GM18498 (cell line): Measurements from ENCODE around the gene VSTM2L.

Experiments used
- ATAC-seq: cut with Tn5 transposase; IDR thresholded peaks from one replicate; pipeline ENCODE4 v1.9.1; 2021; ENCODE audit warnings: mild to moderate bottlenecking, moderate library complexity; ENCODE audit not compliant: unreplicated experiment

VSTM2L gene

DNA sequence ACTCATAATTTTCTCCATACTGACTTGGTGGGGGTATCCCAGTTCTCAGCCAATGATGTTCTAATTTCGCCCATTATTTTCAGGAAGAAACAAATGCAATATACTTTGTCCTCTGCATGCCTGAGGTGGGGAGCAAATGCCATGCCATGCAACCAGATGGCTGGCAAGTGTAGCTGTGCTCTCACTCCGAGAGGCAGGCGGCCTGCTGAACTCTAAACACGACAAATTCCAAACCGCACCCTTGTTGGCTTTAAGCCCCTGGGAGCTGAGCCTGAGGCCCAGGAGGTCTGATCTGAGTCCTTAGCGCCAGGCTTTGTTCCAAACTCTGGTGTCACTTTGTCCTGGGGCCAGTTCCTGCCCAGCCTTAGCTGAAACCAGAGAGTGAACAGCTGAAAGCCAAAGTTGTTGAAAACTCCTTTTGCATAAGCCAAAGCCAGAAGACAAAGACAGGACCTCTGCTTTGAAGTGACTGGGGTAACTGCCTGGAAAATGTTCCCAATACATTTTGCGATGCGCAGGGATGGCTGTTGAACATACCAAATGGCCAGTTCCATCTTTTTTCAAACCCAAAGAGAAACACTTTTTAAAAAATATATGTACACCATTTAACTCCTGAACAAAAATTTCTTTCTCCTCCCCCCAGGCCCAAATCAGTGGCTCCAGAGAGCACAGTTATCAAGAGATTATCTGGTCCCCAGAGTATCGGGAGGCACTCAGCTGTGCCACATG lies 84.1 kb downstream of the VSTM2L start:
- no peak for ATAC-seq

DNA sequence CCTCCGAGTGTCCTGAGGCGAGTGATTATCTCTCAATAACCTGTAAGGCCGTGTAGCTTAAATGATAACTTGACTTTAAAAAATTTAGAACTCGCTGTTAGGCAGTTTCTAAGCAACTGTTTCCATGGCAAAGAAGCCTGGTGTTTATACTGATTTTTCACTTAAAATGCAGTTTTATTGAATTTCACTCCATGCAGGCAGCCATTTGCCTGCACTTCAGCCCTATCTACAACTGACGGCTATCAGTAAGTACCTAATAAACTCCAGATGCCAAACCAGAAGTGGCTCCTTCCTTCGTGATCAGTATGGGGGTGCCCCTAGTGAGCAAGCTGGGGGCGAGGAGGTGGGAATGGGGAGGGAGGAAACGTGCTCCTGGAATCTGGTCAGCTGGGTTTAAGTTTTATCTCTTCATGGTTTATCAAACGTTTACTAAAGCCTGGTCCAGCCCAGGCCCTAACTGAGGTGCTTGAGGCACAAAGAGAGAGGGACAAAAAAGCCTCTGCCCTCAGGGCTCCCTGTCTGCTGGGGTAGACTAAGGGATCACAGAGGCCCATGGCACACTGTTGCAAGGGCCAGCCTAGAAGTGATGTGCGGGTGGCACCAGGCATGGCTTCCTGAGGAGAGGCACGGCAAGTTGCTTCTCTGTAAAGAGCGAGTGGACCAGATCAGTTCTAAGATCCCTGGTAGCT lies 84.8 kb downstream of the VSTM2L start:
- ATAC-seq: no peak

DNA sequence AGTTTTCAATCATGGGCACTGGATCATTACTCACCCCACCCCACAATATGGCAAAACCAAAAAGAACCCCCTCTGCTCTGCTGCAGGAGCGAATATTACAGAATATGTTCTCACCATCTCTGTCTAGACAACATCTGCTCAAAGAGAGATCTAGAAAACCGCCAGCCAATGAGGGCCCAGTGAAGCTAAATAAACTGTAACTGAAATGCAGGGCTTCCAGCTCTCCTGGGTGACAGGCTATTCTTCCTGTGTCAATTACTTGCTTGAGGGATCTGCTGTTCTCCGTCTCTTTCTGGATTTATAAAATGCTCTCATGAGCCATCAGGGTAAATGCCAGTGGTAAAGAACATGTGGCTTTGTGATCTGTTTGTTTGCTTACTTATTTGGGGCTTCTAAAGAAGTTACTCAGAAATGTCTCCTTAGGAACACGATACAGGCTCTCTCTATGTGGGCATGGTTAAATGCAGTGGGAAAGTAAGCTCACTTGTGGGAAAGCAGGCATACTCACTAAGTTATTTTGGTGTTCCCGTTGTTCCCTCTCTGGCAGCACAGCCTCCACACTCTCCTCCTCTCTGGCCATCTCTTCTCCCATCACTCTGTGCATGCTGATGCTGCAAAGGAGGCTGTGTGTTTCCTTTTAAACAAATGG lies 85.5 kb downstream of the VSTM2L start:
- ATAC-seq: no peak

DNA sequence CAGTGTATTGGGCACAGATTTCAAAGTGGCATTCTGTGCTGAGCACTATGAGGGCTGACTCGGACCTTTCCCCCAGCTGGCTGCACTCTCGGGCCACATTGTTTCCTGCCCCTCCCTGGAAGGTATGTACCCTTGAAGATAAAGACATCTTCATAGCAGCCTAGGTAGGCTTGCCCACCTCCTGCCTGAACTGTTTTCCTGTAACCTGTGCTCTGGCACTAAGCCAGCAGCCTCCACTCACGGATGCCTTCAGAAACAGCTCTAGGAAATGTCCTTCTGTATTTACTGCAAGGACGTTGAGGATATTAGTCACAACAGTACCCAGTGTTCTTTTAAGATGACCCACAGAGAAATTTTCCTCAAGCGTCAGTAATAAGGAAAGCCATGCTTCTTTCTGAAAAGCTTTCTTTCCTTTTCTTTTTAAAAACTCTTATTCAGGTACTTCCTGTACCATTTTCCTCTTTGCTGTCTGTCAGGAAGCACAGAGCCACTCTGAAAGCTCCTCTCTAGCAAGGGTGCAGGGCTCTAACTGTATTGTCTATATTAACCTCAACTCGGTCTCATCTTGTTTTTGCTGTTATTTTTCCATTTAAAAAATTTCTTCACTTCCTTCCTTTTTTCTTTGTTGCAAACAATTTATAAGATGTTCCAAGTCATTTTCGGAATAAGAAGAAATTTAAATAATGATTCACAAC lies 86.8 kb downstream of the VSTM2L start:
- ATAC-seq: no peak

DNA sequence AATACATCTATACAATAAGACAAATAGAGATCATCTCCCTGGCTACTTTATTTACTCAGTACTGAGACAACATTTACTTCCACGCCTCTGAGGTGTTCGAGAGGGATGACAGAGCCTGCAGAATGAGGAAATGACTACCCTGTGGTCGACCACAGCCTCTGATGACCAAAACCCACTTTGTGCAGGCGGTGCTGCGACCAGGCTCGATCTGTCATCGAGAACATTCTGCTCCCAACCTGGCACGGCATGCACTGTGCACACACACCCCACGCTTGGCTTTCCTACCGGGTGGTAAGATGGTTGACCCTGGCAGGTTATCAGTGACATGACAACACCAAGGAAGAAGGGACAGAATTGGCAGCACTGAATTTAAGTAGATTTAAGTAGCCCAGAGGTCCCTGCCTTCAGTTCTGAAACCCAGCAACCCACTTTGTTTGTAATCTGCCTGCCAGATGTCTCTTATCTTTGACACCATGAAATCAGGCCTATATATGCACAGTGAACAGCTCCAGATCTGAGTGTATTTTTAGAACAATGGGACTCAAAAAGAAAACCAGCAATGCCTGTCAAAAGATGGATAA lies 87.7 kb downstream of the VSTM2L start:
- peak; percentile 93 for ATAC-seq

DNA sequence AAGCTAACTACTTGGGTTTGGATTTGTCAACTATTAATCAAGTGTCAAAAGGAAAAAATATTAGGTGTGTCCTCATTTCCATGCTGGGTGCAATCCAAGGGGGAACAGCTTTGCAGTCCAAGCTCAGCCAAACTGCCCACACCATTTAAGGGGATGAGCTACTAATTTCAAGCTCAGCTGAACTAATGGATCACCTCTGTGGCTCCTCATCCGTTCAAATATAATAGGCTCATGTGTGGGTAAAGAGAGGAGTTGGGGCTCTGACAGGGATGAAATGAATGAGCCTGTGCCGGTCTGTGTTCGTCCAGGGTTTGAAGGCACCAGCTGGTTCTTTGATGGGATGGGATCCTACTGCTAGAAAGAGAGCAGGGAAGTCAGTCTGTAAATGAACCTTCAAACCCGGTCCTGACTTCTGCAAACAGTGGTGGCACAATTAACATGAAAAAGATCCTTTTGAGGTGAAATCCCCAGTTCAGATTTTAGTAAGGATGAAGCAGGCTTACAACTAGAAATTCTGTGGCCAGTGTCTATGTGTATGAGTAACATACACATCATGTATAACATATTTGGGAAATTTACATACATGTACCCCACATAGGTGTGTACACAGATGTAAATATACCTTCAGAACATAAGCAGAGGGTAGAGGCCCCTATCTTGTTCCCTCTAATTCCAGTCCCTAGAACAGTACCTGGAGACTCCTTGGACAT lies 88.4 kb downstream of the VSTM2L start:
- no peak for ATAC-seq

DNA sequence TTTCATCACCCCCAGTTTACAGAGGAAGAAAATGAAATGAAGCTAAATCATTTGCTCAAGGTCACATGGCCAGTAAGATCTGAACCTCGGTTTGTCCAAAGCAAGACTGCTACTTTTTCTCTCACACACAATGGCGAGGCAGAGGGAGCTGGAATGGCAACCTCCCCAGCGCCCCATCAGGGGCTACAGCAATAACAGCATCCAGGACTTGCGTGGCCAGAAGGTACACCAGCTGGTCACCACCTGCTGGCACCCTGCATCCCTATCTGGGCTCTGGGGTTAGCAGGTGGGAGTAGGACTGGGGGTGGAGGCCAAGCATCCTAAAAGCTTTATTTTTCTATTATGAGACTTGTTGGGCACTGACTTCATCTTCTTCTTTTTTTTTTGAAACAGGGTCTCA lies 89.0 kb downstream of the VSTM2L start:
- no peak for ATAC-seq

DNA sequence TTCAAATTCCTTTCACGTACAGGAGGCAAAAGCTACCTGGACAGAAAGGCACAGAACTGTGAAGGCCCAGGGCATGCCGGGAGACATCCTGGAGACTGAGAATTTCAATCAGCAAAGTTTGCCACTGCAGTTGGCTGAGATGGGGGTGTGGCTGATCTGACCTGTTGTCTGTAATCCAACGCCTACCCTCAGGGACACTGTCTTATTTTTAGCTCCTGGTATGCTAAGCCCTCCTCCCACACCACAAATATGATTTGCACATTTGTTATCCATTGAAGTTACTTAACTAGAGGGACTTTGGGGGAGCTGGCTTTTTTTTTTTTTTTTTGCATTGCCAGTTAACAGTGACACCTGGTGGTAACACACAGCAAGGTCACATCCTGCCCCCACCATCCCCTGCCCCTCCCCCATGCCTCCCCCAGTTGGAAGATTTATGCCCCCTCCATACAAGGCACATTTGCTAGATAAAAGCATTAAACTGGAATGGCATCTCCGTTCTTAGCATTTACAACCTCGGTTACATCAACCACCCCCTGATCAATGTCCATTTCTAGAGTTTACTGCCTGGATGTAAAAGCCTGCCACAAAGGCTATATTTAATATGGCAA lies 90.0 kb downstream of the VSTM2L start:
- ATAC-seq: no peak

DNA sequence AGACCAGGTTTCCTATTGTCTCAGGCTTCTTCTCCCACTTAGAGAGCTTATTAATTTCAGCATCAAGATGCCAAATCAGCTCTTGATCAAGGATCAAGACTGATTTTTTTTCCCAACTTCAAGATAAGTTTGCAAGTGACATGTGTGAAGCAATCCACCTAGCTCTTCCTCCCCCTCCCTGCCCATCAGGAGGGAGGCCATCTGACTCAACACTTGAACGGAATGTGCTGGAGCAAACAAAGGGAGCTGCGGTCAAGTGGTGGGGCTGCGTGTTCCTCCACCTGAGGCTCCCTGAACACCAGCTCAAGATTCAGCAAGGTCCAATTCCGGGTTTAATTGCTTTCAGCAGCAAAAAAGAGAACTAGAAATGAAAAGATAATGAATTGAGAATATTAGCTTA lies 91.6 kb downstream of the VSTM2L start:
- no peak for ATAC-seq
